IMR-90 (cell line): ENCODE results near the gene PLPP1. TPM values are rescaled to one million over a fixed set of nuclear protein-coding genes. Genes with fewer than 3 reads are reported as not detected.

Experiments
- ATAC-seq: fragments of 200-7000 bp; cut with Tn5 transposase; 2 replicates; pipeline ENCODE4 v1.9.1; 2020; ENCODE audit warnings: low read depth, mild to moderate bottlenecking, moderate library complexity
- BruUV-seq: library from RNA; stranded (reverse); fragments of 400-500 nt; replicated peaks from 2 replicates; lab custom pipeline; 2021; lab: Mats Ljungman, UMichigan
- CTCF ChIA-PET: fragments of 300-600 bp; formaldehyde crosslinking; extraction: SDS; loops from one replicate; lab custom pipeline; 2021; ENCODE audit warnings: antibody characterized with exemption; lab: Yijun Ruan, JAX
- POLR2A ChIA-PET: fragments of 300-600 bp; sonication (Branson Sonifier 250); formaldehyde crosslinking; loops from one replicate; lab custom pipeline; 2022; ENCODE audit warnings: antibody characterized with exemption; ENCODE audit not compliant: unreplicated experiment; lab: Charles Lee
- DNase-seq: peaks from one replicate; pipeline ENCODE4 v3.0.0; 2013
- H2AFZ ChIP-seq: replicated peaks from 2 replicates; pipeline ENCODE3; 2013; ENCODE audit warnings: low read length, mild to moderate bottlenecking; ENCODE audit not compliant: poor library complexity
- H2AK5ac ChIP-seq: 2 replicates; pipeline ENCODE4 v1.6.1; 2013; ENCODE audit warnings: low read depth, low read length, inconsistent platforms
- H2AK9ac ChIP-seq: replicated peaks from 2 replicates; pipeline ENCODE3; 2013; ENCODE audit warnings: mild to moderate bottlenecking, low read depth, low read length, moderate library complexity; ENCODE audit not compliant: poor library complexity
- H2BK120ac ChIP-seq: 2 replicates; pipeline ENCODE4 v1.6.1; 2013; ENCODE audit warnings: low read depth, low read length, inconsistent platforms
- H2BK15ac ChIP-seq: 3 replicates; pipeline ENCODE4 v1.6.1; 2013; ENCODE audit warnings: low read depth, low read length, inconsistent platforms
- H2BK20ac ChIP-seq: 2 replicates; pipeline ENCODE4 v1.6.1; 2013; ENCODE audit warnings: low read depth, mild to moderate bottlenecking, inconsistent platforms, low read length, moderate library complexity
- H2BK5ac ChIP-seq: 2 replicates; pipeline ENCODE4 v1.6.1; 2013; ENCODE audit warnings: mild to moderate bottlenecking, low read depth, low read length, inconsistent platforms; ENCODE audit not compliant: poor library complexity, severe bottlenecking
- H3K14ac ChIP-seq: replicated peaks from 2 replicates; pipeline ENCODE4 v1.6.1; 2013; ENCODE audit warnings: low read depth, low read length, inconsistent platforms
- H3K18ac ChIP-seq: 2 replicates; pipeline ENCODE4 v1.6.1; 2013; ENCODE audit warnings: low read depth, low read length, control low read depth
- H3K23ac ChIP-seq: 2 replicates; pipeline ENCODE4 v1.6.1; 2013; ENCODE audit warnings: low read depth, low read length, inconsistent platforms
- H3K27ac ChIP-seq: 2 replicates; pipeline ENCODE4 v1.5.1; 2013; ENCODE audit warnings: mild to moderate bottlenecking, control low read depth, low read length; ENCODE audit not compliant: insufficient read depth
- H3K27me3 ChIP-seq: 2 replicates; pipeline ENCODE4 v1.6.1; 2013; ENCODE audit warnings: low read length; ENCODE audit not compliant: control insufficient read depth, insufficient read depth
- H3K36me3 ChIP-seq: 2 replicates; pipeline ENCODE4 v1.6.1; 2013; ENCODE audit warnings: low read length, mixed read lengths; ENCODE audit not compliant: control insufficient read depth, insufficient read depth
- H3K4ac ChIP-seq: 2 replicates; pipeline ENCODE4 v1.6.1; 2013; ENCODE audit warnings: low read depth, low read length, inconsistent platforms
- H3K4me1 ChIP-seq: 2 replicates; pipeline ENCODE4 v1.6.1; 2013; ENCODE audit warnings: low read length, mixed read lengths; ENCODE audit not compliant: control insufficient read depth, insufficient read depth
- H3K4me2 ChIP-seq: 2 replicates; pipeline ENCODE4 v1.6.1; 2013; ENCODE audit warnings: low read depth, mild to moderate bottlenecking, control low read depth, low read length, moderate library complexity
- H3K4me3 ChIP-seq: 2 replicates; pipeline ENCODE4 v1.5.1; 2013; ENCODE audit warnings: low read depth, mild to moderate bottlenecking, control low read depth, low read length, moderate library complexity; ENCODE audit not compliant: insufficient read depth
- H3K56ac ChIP-seq: 2 replicates; pipeline ENCODE4 v1.6.1; 2013; ENCODE audit warnings: low read length, inconsistent platforms; ENCODE audit not compliant: insufficient read depth; ENCODE audit errors: extremely low read depth
- H3K79me1 ChIP-seq, 2 experiments: 2 replicates each; pipeline ENCODE4 v1.6.1; 2013; ENCODE audit warnings: low read length in 2 of 2, inconsistent platforms in 1 of 2, low read depth in 1 of 2
- H3K9ac ChIP-seq: 2 replicates; pipeline ENCODE4 v1.6.1; 2013; ENCODE audit warnings: low read depth, low read length, control low read depth
- H3K9me1 ChIP-seq: 2 replicates; pipeline ENCODE4 v1.6.1; 2013; ENCODE audit warnings: low read length, inconsistent platforms; ENCODE audit not compliant: insufficient read depth
- H3K9me3 ChIP-seq: 2 replicates; pipeline ENCODE4 v1.6.1; 2013; ENCODE audit warnings: low read length; ENCODE audit not compliant: control insufficient read depth, insufficient read depth
- H4K20me1 ChIP-seq: 2 replicates; pipeline ENCODE4 v1.6.1; 2013; ENCODE audit warnings: low read length, inconsistent platforms; ENCODE audit not compliant: insufficient read depth
- H4K5ac ChIP-seq: 2 replicates; pipeline ENCODE4 v1.6.1; 2013; ENCODE audit warnings: mild to moderate bottlenecking, low read depth, low read length, control low read depth
- H4K8ac ChIP-seq, 2 experiments: 2 replicates each; pipeline ENCODE4 v1.6.1; 2013; ENCODE audit warnings: low read depth in 2 of 2, low read length in 2 of 2, control low read depth in 1 of 2, inconsistent platforms in 1 of 2
- H4K91ac ChIP-seq: 2 replicates; pipeline ENCODE4 v1.6.1; 2013; ENCODE audit warnings: low read depth, low read length, inconsistent platforms; ENCODE audit not compliant: insufficient read depth
- CEBPB ChIP-seq: IDR thresholded peaks from 2 replicates; pipeline ENCODE4 v1.6.1; 2012; ENCODE audit warnings: low read depth, low read length, improper control_type of control experiment
- CTCF ChIP-seq: conservative IDR thresholded peaks from 2 replicates; pipeline ENCODE4 v1.5.1; 2012; ENCODE audit warnings: mild to moderate bottlenecking, low read depth, low read length, improper control_type of control experiment
- MAFK ChIP-seq: IDR thresholded peaks from 2 replicates; pipeline ENCODE4 v1.6.1; 2012; ENCODE audit warnings: low read depth, low read length, improper control_type of control experiment
- MAZ ChIP-seq: IDR thresholded peaks from 2 replicates; pipeline ENCODE4 v1.6.1; 2012; ENCODE audit warnings: low read depth, mild to moderate bottlenecking, low read length, improper control_type of control experiment, moderate library complexity, borderline replicate concordance
- RAD21 ChIP-seq: IDR thresholded peaks from 2 replicates; pipeline ENCODE4 v1.6.1; 2012; ENCODE audit warnings: low read length, improper control_type of control experiment
- RCOR1 ChIP-seq: IDR thresholded peaks from 2 replicates; pipeline ENCODE4 v1.6.1; 2012; ENCODE audit warnings: mild to moderate bottlenecking, low read length, improper control_type of control experiment; ENCODE audit not compliant: insufficient replicate concordance
- WGBS, 2 experiments: methylation state at CpG; one replicate each; pipeline versions ENCODE4 v1.1.5 to v1.1.7; 2013; ENCODE audit warnings: missing lambda C conversion rate in 2 of 2; ENCODE audit not compliant: insufficient read length in 1 of 2; ENCODE audit errors: extremely low coverage in 2 of 2; 5-methylcytosine and 5-hydroxymethylcytosine counted together
- dilution Hi-C: fragments of 300-500 bp; cut with HindIII; formaldehyde crosslinking; loops from one replicate; pipeline ENCODE4 v1.14.3; 2018; ENCODE audit warnings: low sequenced_read_pairs; ENCODE audit not compliant: unreplicated experiment
- in situ Hi-C: fragments of 300-500 bp; cut with MboI; formaldehyde crosslinking; loops from 3 replicates; pipeline ENCODE4 v1.14.3; 2019; ENCODE audit warnings: low sequenced_read_pairs, inconsistent platforms, mixed read lengths
- intact Hi-C: fragments of 100-400 bp; cut with micrococcal nuclease; formaldehyde crosslinking; loops from 2 replicates; pipeline ENCODE4 v1.10.0; 2022
- polyA plus RNA-seq, 3 experiments: library from polyadenylated mRNA; depleted of rRNA; stranded (reverse); fragments of >200 nt; gene quantifications; 2 replicates each; pipeline ENCODE4 v1.2.3, GENCODE V29; 2012; ENCODE audit warnings: low replicate concordance in 1 of 3
- total RNA-seq: library from RNA; depleted of rRNA; stranded (reverse); fragments of >200 nt; gene quantifications from 2 replicates; pipeline ENCODE4 v1.2.3, GENCODE V29; 2012

The PLPP1 gene
- total and polyA plus RNA-seq, 2 of the 4 experiments (the other 2 are of a cell fraction) = 19.2 to 21.3 TPM

GRCh38 chr5:55554585-55555202, 19.9 kb upstream of the PLPP1 start:
- H2BK20ac ChIP-seq = no peak overlapping the region
- POLR2A ChIA-PET = no interaction called here
- H4K8ac ChIP-seq = no peak overlapping the region
- H3K79me1 ChIP-seq = no peaks in the 10 kb centered on the region
- no TSS peak for BruUV-seq
- peaks cover 6% of the 10 kb centered on the region for H3K27me3 ChIP-seq
- dilution Hi-C loops = no loop called here
- CTCF ChIA-PET = no interaction called here
- H2AK5ac ChIP-seq = no peak overlapping the region
- no peaks in the 10 kb centered on the region for H3K4me1 ChIP-seq
- no peak overlapping the region for H3K4ac ChIP-seq
- no peak overlapping the region for H2BK15ac ChIP-seq
- no peaks in the 10 kb centered on the region for H4K20me1 ChIP-seq
- TF ChIP-seq RCOR1 (no peak), MAFK (no peak), RAD21 (no peak), CEBPB (no peak), MAZ (no peak), CTCF (no peak)
- no peak overlapping the region for H4K91ac ChIP-seq
- H2BK5ac ChIP-seq = no peak overlapping the region
- in situ Hi-C loops = no loop called here
- H3K18ac ChIP-seq = no peak overlapping the region
- H3K9ac ChIP-seq = no peak overlapping the region
- H3K23ac ChIP-seq = no peak overlapping the region
- H3K27ac ChIP-seq = no peak overlapping the region
- no peak overlapping the region for H4K5ac ChIP-seq
- H2AK9ac ChIP-seq = no peak overlapping the region
- H3K14ac ChIP-seq = no peak overlapping the region
- no peak overlapping the region for H3K4me2 ChIP-seq
- H3K4me3 ChIP-seq = no peak overlapping the region
- no peaks in the 10 kb centered on the region for H3K36me3 ChIP-seq
- H3K9me3 ChIP-seq = no peaks in the 10 kb centered on the region
- intact Hi-C loops = no loop called here
- ATAC-seq (no peak), DNase-seq (no peak)
- no CpG with 5 or more reads among the region's 2 CpGs for WGBS, 2 experiments
- H3K9me1 ChIP-seq = no peaks in the 10 kb centered on the region
- no peak overlapping the region for H3K56ac ChIP-seq
- H2BK120ac ChIP-seq = no peak overlapping the region
- no peak overlapping the region for H2AFZ ChIP-seq
